HAP-1 (cell line): ENCODE measurements around the gene SHPK.

Experiments
- DNase-seq, 2 experiments: peaks; one replicate each; pipeline ENCODE4 v3.0.0-alpha.2; 2016 to 2020; ENCODE audit warnings: low spot score in 2 of 2
- H3K27me3 ChIP-seq: fragments of 250-450 bp; sonication (Bioruptor Pico); 2 replicates; pipeline ENCODE4 v1.5.1; 2020; ENCODE audit warnings: low read depth, mild to moderate bottlenecking, moderate library complexity
- H3K36me3 ChIP-seq: fragments of 250-450 bp; sonication (Bioruptor Pico); replicated peaks from 2 replicates; pipeline ENCODE4 v1.5.1; 2020; ENCODE audit warnings: mild to moderate bottlenecking
- H3K4me1 ChIP-seq: fragments of 250-450 bp; sonication (Bioruptor Pico); 2 replicates; pipeline ENCODE4 v1.5.1; 2020; ENCODE audit warnings: mild to moderate bottlenecking
- H3K4me3 ChIP-seq: fragments of 250-450 bp; sonication (Bioruptor Pico); 2 replicates; pipeline ENCODE4 v1.5.1; 2020; ENCODE audit warnings: mild to moderate bottlenecking, moderate library complexity
- H3K9me3 ChIP-seq: fragments of 250-450 bp; sonication (Bioruptor Pico); 2 replicates; pipeline ENCODE4 v1.5.1; 2020; ENCODE audit warnings: mild to moderate bottlenecking, moderate library complexity
- in situ Hi-C: fragments of 300-500 bp; cut with MboI; formaldehyde crosslinking; loops from 3 replicates; pipeline ENCODE4 v1.14.3; 2020; ENCODE audit warnings: low sequenced_read_pairs, inconsistent platforms, mixed read lengths

SHPK gene

DNA sequence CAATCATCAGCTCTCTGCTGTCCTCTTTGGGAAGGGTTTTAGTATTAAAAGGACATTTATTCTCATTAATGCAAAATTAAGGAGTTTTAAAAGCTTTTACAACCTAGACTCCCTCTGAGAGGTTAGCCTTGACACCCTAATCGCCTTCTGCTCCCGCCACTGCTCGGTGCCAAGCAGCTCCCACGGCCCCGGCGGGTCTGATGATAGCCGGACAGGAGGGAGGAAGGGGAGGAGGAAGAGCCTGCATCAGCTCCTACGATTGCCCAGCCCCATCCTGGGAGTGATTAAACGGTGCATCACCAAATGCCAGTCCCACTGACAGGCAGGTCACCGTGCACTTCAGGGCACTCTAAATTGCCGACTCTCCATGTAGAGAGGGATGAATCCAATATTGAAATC is 8.3 kb downstream of the SHPK start:
- peaks cover 60% of the 10 kb centered on the region for H3K36me3 ChIP-seq
- H3K9me3 ChIP-seq: no peaks in the 10 kb centered on the region
- no peak for DNase-seq
- H3K4me3 ChIP-seq: no peak overlapping the region
- H3K4me1 ChIP-seq: no peaks in the 10 kb centered on the region
- no peaks in the 10 kb centered on the region for H3K27me3 ChIP-seq
- in situ Hi-C loops: no loop called here

DNA sequence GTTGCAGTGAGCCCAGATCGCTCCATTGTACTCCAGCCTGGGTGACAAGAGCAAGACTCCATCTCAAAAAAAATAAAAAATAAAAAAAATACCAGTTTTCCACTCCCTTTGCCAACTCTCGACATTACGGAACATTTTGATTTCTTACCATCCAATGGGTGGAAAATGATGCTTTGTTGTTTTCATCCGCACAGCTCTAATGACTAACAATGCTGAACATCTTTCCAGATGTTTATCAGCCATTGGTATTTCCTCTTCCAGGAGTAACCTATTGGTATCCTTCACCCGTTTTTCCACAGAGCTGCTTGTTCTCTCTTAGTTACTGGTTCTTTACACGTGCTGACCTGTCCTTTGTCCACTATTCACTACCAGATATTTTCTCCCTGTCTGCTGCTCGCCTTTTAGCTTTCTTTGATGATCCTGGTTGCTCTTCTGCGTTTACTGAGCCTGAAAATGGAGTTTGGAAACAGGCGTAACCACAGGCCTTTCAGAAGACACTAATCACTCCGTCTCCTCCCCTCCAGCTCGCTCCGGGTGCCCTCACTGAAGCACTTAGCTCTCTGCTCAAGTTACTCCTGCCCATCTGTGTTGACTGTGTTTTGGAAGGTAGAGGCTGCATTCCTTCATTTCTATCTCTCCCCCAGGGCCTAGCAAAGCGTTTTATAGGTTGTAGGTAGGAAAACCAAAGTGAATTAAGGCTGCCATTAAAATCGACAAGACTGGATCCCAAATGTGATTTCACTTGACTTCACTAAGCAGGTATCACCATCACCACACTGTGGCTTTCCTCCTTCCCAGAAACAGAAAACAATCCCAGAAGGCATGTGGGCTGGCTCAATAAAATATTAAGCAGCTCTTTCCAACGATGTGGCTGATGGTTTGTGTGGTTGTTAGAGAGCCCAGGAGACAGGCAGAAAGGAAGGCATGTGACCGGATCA is 8.9 kb downstream of the SHPK start:
- in situ Hi-C loops: no loop called here
- Histone ChIP-seq H3K9me3 (no peaks in the 10 kb centered on the region), H3K4me3 (no peak overlapping the region), H3K36me3 (peaks cover 60% of the 10 kb centered on the region), H3K4me1 (no peaks in the 10 kb centered on the region), H3K27me3 (no peaks in the 10 kb centered on the region)
- no peak for DNase-seq

DNA sequence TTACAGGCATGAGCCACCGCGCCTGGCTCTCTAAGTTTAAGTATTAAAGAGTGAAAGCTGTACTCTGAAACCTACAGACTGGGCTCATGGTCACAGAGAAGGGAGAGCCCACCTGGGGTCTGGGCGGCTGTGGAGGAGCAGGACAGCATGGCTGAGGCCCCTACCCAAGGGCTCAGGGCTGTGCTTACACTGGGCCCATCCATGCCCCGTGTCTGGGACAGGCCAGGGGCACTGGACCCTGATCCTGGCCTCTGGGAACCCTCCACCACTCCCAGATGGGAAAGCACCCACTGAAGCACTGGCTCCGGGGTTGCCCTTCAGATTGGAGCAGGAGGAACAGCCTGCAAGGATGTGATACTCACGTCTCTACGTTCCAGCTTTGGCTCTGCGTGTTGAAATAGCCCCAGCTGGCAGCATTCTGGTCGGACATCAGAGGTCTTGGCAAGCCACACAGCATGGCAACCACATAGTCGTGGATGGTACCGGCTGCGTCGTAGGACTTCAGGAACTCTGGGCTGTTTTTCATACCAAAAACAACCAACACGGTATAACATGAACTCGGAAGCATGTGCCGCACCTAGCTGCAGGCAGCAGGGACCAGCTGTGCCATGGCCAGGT is 13.0 kb downstream of the SHPK start:
- DNase-seq: no peak
- no peaks in the 10 kb centered on the region for H3K27me3 ChIP-seq
- no peaks in the 10 kb centered on the region for H3K9me3 ChIP-seq
- H3K4me3 ChIP-seq: no peak overlapping the region
- peaks cover 63% of the 10 kb centered on the region for H3K36me3 ChIP-seq
- in situ Hi-C loops: no loop called here
- H3K4me1 ChIP-seq: no peaks in the 10 kb centered on the region

DNA sequence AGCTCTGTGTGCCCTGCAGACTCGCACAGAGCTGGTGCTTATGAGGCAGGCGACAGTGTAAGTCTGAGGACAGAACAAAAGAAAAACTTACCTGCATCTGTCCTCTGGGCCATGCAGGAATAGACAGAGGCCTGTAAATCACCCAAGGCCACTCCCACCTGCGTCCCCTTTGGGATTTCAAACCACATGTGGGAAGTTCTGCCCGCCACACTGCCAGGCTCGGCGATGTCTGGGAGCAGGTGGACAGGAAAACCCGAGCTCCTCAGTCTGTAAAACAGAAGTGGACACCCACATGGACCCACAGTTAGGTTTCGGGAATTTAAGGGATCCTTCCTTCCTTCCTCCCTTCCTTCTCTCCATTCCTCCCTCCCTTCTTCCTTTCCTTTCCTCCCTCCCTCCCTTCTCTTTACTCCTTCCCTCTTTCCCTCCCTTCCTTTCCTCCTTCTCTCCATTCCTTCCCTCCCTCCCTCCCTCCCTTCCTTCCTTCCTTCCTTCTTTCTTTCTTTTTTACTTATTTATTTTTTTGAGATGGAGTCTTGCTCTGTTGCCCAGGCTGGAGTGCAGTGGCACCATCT is 14.8 kb downstream of the SHPK start:
- no peaks in the 10 kb centered on the region for H3K27me3 ChIP-seq
- in situ Hi-C loops: no loop called here
- no peaks in the 10 kb centered on the region for H3K9me3 ChIP-seq
- H3K4me1 ChIP-seq: no peaks in the 10 kb centered on the region
- DNase-seq: no peak
- H3K4me3 ChIP-seq: no peak overlapping the region
- peaks cover 62% of the 10 kb centered on the region for H3K36me3 ChIP-seq

DNA sequence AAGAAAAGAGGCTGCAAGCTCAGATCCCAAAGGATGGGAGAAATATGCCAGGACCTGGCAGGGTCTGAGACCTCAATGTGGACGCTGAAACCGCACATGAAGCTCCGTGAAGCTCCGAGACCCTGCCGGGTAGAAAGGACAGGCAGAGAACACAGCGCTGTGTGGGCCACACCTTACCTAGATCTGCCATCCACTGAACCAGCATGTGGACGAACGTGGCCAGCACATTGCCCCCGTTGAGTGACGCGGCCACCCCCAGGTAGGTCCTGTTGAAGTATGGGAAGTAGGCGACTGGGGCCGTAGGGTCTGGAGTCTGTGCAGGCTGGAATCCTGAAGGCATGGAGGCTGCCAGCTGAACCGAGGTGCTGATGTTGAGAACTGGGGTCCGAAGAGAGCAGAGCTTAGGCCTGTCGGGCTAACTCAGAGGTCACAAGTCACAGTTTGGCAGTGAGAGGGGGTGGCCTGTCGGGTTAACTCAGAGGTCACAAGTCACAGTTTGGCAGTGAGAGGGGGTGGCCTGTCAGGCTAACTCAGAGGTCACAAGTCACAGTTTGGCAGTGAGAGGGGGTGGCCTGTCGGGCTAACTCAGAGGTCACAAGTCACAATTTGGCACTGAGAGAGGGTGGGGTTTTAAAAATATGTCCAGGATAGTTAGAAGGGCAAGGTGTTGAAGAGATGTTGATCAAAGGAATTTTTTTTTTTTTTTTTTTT is 20.7 kb downstream of the SHPK start:
- in situ Hi-C loops: no loop called here
- H3K27me3 ChIP-seq: no peaks in the 10 kb centered on the region
- no peak for DNase-seq
- no peaks in the 10 kb centered on the region for H3K9me3 ChIP-seq
- H3K4me1 ChIP-seq: no peaks in the 10 kb centered on the region
- no peak overlapping the region for H3K4me3 ChIP-seq
- peaks cover 40% of the 10 kb centered on the region for H3K36me3 ChIP-seq

DNA sequence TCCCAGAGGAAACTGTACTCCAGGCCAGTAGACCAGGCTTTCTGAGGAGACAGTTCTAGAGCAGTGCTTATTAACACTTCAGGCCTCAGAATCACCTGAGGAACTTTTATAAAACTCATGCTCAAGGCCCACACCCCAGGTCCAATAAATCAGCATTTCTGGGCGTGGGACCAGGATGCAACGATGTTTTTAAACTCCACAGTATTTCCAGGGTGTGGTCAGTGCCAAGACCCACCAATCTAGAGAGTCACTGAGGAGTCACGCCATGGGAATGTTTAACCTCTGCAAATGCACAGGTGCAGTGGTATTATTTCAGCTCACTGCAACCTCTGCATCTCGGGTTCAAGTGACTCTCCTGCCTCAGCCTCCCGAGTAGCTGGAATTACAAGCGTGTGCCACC is 22.9 kb downstream of the SHPK start:
- H3K36me3 ChIP-seq: peaks cover 44% of the 10 kb centered on the region
- no peaks in the 10 kb centered on the region for H3K4me1 ChIP-seq
- no peaks in the 10 kb centered on the region for H3K9me3 ChIP-seq
- H3K27me3 ChIP-seq: no peaks in the 10 kb centered on the region
- in situ Hi-C loops: no loop called here
- DNase-seq: no peak
- no peak overlapping the region for H3K4me3 ChIP-seq

DNA sequence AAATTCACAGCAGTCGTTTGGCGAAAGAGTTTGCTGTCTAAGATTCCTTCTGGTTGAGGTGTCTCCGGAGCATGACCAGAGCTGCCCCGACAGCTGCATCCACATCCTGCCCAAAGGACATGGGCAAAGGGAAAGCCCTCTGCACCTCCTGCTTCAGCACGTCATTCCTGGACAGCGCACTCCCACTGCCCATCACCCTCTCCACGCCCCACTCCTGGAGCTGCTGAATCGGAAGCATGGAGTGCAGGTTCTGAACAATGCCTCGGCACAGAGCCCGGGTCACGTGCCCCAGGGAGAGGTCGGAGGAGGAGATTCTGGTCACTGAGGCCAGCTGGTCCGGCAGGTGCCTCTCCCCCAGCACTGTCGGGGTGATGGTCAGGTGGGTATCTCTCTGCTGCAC is 25.5 kb downstream of the SHPK start:
- Histone ChIP-seq H3K9me3 (no peaks in the 10 kb centered on the region), H3K36me3 (peaks cover 34% of the 10 kb centered on the region), H3K4me1 (no peaks in the 10 kb centered on the region), H3K27me3 (no peaks in the 10 kb centered on the region), H3K4me3 (no peak overlapping the region)
- no peak for DNase-seq
- in situ Hi-C loops: no loop called here

DNA sequence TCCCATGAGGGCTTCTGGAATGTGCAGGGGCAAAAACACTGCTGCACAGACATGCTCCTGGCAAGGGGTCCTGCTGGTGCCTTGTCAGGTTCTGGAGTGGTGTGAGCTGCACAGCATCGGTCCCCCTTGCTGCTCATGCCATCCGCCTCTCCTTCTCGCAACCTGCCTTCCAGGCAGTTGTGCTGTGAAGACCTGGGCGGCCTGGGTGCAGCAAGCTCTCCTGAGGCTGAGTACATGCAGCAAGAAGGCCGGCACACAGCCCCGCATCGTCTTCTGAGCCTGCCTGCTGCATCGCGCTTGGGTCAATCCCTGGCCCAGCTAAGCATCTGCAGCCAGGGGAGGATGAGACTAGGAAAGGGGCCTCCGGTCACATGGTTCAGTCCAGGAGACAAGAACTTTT is 26.4 kb downstream of the SHPK start:
- H3K9me3 ChIP-seq: no peaks in the 10 kb centered on the region

DNA sequence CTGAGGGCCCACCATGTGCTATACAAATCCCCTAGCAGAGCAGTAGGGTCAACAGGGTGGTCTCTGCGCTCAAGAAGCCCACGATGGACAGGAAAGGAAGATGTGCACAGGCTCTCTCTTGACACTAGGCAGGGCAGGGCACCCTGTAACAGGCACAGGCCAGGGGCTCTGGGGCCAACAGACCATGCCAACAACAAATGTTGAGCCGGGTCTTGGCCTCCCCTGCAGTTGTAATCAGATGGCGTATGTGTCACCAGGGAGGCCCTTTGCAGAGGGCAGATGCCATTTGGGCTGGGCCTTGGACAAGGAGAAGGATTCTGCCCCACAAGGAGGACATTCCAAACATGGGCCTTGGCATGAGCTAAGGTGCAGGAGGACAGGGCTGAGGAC is 32.2 kb downstream of the SHPK start:
- H3K9me3 ChIP-seq: no peaks in the 10 kb centered on the region
- H3K27me3 ChIP-seq: no peaks in the 10 kb centered on the region
- no peaks in the 10 kb centered on the region for H3K4me1 ChIP-seq
- in situ Hi-C loops: no loop called here
- DNase-seq: no peak
- no peak overlapping the region for H3K4me3 ChIP-seq
- H3K36me3 ChIP-seq: peaks cover 9% of the 10 kb centered on the region

More for the DNA sequence above, 26.4 kb downstream of the SHPK start:
- H3K36me3 ChIP-seq: peaks cover 30% of the 10 kb centered on the region
- in situ Hi-C loops: no loop called here
- no peaks in the 10 kb centered on the region for H3K27me3 ChIP-seq
- H3K4me3 ChIP-seq: no peak overlapping the region
- no peak for DNase-seq
- no peaks in the 10 kb centered on the region for H3K4me1 ChIP-seq

DNA sequence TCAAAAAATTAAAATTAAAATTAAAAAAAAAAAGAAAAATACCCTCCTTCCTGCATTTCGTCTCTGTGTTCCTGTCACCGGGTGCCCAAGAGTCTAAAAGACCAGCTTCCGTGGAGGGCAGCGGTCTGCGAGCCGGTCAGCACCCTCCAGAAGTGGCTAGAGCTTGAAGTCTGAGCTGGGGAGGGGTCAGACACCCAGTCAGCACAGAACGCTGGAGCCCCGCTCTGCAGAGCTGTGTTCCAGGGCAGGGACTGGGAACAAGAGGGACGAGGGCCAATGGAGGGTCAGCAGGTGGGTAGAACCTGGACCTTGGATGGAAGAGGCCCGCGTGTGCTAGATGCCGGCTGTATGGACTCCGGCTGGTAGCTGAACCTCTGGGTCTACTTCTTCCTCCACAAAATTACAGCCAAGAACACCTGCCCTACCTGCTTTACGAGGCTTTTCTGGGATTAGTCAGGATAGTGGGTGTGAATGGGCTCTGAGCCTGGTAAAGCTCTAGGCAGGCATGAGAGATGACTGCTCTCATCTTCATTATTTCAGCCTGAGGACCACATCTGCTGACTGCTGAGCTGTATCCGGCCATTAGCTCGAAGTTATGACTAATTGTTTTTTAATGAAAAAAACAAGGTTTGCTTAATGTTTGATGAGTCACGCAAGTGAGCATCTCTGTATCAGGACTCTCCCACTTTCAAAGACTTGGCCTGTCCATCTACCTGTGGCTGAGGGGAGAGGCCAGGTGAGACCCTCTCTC is 32.8 kb downstream of the SHPK start:
- Histone ChIP-seq H3K4me1 (no peaks in the 10 kb centered on the region), H3K27me3 (no peaks in the 10 kb centered on the region), H3K4me3 (no peak overlapping the region), H3K9me3 (no peaks in the 10 kb centered on the region), H3K36me3 (peaks cover 3% of the 10 kb centered on the region; the same call in 1 of the 2 replicates)
- in situ Hi-C loops: no loop called here
- DNase-seq: no peak

DNA sequence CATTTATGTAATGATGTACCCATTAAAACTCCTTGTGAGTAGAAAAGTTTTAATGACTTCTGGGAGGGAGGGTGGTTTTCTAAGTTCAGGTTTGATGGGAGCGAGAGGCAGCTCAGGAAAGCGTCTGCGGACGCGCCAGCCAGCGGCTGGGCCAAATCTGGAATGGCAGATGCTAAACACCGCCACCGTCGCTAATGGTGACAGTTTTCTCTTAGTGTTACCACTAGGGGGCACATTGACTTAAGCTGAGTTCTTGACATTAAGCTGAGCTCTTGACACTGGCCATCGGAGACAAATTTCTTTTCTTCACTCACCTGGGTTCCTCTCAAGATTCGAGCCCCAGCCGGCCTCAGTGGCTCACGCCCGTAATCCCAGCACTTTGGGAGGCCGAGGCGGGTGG is 33.6 kb downstream of the SHPK start:
- Histone ChIP-seq H3K4me3 (no peak overlapping the region), H3K9me3 (no peaks in the 10 kb centered on the region), H3K4me1 (no peaks in the 10 kb centered on the region), H3K36me3 (0 out of 2 replicates have a peak, but pooled peaks cover 2% of the 10 kb centered on the region), H3K27me3 (no peaks in the 10 kb centered on the region)
- in situ Hi-C loops: no loop called here
- peak; percentile 11 to 45 for DNase-seq

DNA sequence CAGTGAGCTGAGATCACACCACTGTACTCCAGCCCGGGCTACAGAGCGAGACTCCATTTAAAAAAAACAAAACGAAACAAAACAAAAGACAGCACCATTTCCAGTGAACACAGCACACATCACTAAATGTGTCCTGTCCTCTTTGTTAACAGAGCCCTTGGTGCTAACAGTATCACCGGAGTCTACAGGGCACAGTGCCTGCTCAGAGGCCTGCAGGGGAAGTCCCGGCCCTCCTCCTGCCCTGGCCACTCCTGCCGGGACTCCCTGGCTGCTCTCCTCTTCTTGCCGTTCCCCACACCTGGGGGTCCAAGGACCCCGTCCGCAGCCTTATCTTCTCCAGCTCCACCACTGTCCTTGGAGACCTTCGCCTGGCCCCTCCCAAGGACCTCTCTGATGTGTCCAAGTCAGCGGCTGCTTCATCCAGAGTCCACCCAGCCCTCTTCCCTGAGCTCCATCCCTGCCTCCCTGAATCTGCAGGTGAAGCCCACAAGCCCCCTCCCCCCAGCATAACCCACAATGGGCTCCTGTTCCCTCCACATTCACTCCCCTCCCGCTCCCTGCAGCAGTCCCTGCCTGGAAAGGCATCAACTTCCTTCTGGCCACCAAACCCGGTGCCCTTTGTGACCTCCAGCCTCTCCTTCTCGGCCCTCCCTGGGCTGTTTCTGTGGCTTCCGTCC is 35.4 kb downstream of the SHPK start:
- Histone ChIP-seq H3K9me3 (no peaks in the 10 kb centered on the region), H3K4me1 (no peaks in the 10 kb centered on the region), H3K4me3 (no peak overlapping the region), H3K27me3 (no peaks in the 10 kb centered on the region), H3K36me3 (no peaks in the 10 kb centered on the region)
- DNase-seq: no peak
- in situ Hi-C loops: no loop called here

DNA sequence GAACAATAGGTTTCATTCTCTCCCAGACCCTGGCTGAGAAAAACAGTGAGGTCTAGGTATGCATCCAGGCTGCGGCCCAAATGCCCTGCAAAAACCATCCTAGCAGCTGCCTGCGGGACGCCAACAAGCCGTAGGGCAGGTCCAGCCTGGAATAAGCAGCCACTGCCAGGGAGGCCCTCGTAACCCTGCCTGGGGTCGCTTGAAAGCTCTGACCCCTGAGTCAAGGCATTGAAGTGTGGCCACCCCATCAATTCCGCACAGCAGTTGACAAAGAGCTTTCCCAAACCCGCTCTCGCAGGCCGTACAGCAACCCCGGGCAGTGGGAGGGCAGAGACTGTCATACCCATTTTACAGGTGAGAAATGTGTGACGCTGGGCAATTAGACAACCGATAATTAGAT is 38.0 kb downstream of the SHPK start:
- in situ Hi-C loops: no loop called here
- H3K9me3 ChIP-seq: no peaks in the 10 kb centered on the region
- H3K27me3 ChIP-seq: no peaks in the 10 kb centered on the region
- no peak overlapping the region for H3K4me3 ChIP-seq
- H3K4me1 ChIP-seq: no peaks in the 10 kb centered on the region
- H3K36me3 ChIP-seq: no peaks in the 10 kb centered on the region
- DNase-seq: no peak
